Mesodermal cell (in vitro differentiated cells): ENCODE results near the gene SYT9.
A peak's percentile ranks its signal among the peaks of the same experiment; 100 is the strongest.

Experiments
- H3K27ac ChIP-seq: 2 replicates; pipeline ENCODE4 v1.7.0; 2013; ENCODE audit warnings: mild to moderate bottlenecking, low read depth, low read length, moderate library complexity; ENCODE audit not compliant: severe bottlenecking
- H3K36me3 ChIP-seq: 2 replicates; pipeline ENCODE4 v1.7.1; 2013; ENCODE audit warnings: mild to moderate bottlenecking, low read length, moderate library complexity; ENCODE audit not compliant: control insufficient read depth, insufficient read depth
- H3K4me1 ChIP-seq: one replicate; pipeline ENCODE4 v1.7.1; 2013; ENCODE audit warnings: mild to moderate bottlenecking, low read length; ENCODE audit not compliant: insufficient read depth, control insufficient read depth, poor library complexity, severe bottlenecking
- H3K4me3 ChIP-seq: 2 replicates; pipeline ENCODE4 v1.7.0; 2013; ENCODE audit warnings: low read length, control low read depth, mild to moderate bottlenecking; ENCODE audit not compliant: insufficient read depth, poor library complexity, severe bottlenecking; ENCODE audit errors: extremely low read depth
- H3K9me3 ChIP-seq: 2 replicates; pipeline ENCODE4 v1.7.1; 2013; ENCODE audit warnings: mild to moderate bottlenecking, low read length, moderate library complexity; ENCODE audit not compliant: control insufficient read depth
- WGBS, 2 experiments: methylation state at CpG; one replicate each; pipeline ENCODE4 v1.1.5; 2013; ENCODE audit warnings: missing lambda C conversion rate in 2 of 2; ENCODE audit not compliant: insufficient coverage in 2 of 2; 5-methylcytosine and 5-hydroxymethylcytosine counted together

The SYT9 gene

DNA sequence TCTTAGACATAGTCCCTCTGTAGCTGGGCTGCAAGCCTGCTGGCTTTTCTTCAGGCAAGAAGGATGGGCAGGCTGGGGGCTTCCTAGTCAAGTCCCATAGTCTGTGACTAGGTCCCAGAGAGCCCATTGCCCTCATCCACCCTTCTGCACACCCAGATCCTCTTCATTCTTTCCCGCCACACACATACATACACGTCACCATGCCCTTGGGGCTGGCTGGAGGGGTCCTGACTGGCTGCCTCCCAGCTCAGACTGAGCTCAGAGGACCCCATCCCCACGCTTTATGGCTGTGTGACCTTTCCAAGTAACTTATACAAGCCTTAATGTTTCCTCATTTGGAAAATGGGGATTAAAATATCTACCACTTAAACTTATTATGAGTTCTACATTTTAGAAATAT lies 248.5 kb downstream of the SYT9 start:
- Histone ChIP-seq H3K9me3 (no peaks in the 10 kb centered on the region), H3K36me3 (no peaks in the 10 kb centered on the region), H3K4me1 (no peaks in the 10 kb centered on the region), H3K27ac (no peak overlapping the region), H3K4me3 (no peak overlapping the region)
- WGBS, 2 experiments = 87% methylated on average over 2 of the region's 3 CpGs; no CpG with 5 or more reads in 1 of the 2 experiments

DNA sequence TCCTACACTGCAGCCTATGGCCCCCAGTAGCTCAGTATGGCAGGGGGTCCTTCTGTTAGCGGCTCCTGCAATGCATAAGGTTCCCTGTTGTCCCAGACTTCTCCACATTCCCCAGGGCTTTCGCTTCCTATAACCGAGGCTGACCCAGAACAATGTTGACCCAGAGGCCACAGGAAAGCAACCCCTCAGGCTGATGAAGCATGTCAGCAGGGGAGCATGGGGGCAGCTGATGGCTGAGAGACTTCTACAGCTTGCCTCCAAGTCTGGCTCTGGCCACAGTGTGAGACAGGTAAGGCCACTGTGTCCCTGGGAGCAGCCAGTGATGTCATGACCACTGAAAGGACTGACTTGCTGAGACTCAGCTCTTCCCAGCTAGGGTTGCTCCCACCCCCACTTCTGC lies 249.5 kb downstream of the SYT9 start:
- H3K9me3 ChIP-seq = no peaks in the 10 kb centered on the region
- no peak overlapping the region for H3K27ac ChIP-seq
- H3K4me1 ChIP-seq = no peaks in the 10 kb centered on the region
- no peak overlapping the region for H3K4me3 ChIP-seq
- 57 to 68% methylated on average over 1 to 3 of the region's 3 CpGs for WGBS, 2 experiments
- no peaks in the 10 kb centered on the region for H3K36me3 ChIP-seq

DNA sequence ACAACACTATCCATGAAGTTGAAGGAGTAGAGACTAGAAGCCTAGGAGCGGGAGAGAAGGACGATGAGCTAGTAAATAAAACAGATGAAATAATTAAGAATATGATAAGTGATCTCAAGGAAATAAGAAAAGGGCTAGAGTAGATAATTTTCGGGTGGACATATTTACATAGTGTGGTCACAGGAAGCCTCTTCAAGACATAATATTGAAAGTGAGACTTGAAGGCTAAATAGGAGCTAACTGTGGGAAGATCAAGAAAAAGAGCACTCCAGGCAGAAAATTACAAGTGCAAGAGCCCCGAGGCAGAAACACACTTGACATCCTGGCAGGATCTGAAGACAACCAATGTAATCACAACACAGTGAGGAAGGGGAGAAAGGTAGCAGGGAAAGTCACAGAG lies 250.2 kb downstream of the SYT9 start:
- Histone ChIP-seq H3K4me1 (no peaks in the 10 kb centered on the region), H3K27ac (no peak overlapping the region), H3K36me3 (no peaks in the 10 kb centered on the region), H3K4me3 (no peak overlapping the region), H3K9me3 (no peaks in the 10 kb centered on the region)
- WGBS, 2 experiments = 81 to 97% methylated on average over 4 of the region's 4 CpGs

DNA sequence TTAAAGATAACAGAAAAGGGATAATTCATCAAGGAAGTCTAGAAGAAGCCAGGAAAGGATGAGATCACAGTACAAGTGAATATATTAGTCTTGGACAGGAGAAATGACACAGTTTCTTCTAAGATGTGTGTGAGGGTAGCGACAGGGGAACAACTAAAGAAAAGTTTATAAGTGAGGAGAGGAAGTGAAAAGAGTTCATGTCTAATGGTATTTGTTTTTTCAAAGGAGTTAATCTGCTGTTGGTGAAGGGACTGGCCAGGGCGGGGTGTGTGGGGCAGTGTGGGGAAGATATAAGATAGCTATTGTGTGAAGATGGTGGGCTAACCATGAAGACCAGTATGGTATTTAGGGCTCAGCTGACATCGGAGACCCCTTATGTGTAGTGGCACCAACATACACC lies 254.5 kb downstream of the SYT9 start:
- WGBS, 2 experiments = 89 to 100% methylated on average over 1 of the region's 3 CpGs
- Histone ChIP-seq H3K4me3 (no peak overlapping the region), H3K9me3 (no peaks in the 10 kb centered on the region), H3K36me3 (no peaks in the 10 kb centered on the region), H3K27ac (no peak overlapping the region), H3K4me1 (no peaks in the 10 kb centered on the region)

DNA sequence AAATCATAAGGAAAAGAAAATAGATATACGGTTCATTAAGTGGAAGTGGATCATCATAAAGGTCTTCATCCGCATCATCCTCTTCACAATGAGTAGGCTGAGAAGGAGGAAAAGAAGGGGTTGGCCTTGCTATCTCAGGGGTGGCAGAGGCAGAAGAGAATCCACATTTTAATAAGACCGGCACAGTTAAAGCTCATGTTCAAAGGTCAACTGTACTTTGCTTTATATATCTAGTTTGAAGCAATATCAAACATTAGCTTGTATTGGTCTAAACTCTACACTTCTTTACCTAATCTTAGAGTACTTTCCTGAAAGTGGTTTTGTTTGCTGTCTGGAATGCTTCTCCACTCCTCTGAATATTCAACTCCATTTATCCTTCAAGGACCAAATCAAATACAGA lies 256.4 kb downstream of the SYT9 start:
- WGBS, 2 experiments = 83 to 100% methylated on average over 1 to 2 of the region's 3 CpGs
- no peaks in the 10 kb centered on the region for H3K36me3 ChIP-seq
- H3K4me1 ChIP-seq = peaks cover 5% of the 10 kb centered on the region
- no peaks in the 10 kb centered on the region for H3K9me3 ChIP-seq
- no peak overlapping the region for H3K27ac ChIP-seq
- H3K4me3 ChIP-seq = no peak overlapping the region

DNA sequence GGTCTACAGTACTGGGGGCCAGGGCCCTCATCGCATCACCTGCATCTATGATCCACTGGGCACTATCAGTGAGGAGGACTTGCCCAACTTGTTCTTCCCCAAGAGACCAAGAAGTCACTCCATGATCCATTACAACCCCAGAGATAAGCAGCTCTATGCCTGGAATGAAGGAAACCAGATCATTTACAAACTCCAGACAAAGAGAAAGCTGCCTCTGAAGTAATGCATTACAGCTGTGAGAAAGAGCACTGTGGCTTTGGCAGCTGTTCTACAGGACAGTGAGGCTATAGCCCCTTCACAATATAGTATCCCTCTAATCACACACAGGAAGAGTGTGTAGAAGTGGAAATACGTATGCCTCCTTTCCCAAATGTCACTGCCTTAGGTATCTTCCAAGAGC lies 258.3 kb downstream of the SYT9 start:
- 80% methylated on average over 2 of the region's 2 CpGs; no CpG with 5 or more reads in 1 of the 2 experiments for WGBS, 2 experiments
- H3K4me3 ChIP-seq = no peak overlapping the region
- no peak overlapping the region for H3K27ac ChIP-seq
- H3K4me1 ChIP-seq = peaks cover 5% of the 10 kb centered on the region
- no peaks in the 10 kb centered on the region for H3K36me3 ChIP-seq
- H3K9me3 ChIP-seq = no peaks in the 10 kb centered on the region

DNA sequence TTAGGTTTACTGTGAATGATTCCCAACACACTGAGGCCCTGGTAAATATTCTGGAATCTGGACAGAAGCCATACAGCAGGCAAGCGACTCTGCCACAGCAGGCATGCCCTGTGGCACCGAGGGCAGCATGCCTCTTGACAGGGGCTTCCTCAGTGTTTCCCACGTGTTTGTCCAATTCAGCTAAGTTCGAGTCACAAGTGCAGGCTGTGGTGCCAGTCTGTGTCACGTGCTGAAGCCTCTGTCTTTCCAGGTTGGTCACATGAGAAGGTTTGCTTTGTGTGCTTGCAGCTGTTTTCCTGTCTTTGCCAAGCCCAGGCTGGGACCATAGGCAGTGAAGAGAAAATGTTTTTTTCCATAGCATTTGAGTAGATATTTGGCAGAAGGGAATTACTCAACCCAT lies 259.7 kb downstream of the SYT9 start:
- no peaks in the 10 kb centered on the region for H3K9me3 ChIP-seq
- peaks cover 5% of the 10 kb centered on the region for H3K4me1 ChIP-seq
- WGBS, 2 experiments = 84 to 96% methylated on average over 5 of the region's 5 CpGs
- no peak overlapping the region for H3K4me3 ChIP-seq
- no peaks in the 10 kb centered on the region for H3K36me3 ChIP-seq
- H3K27ac ChIP-seq = no peak overlapping the region

DNA sequence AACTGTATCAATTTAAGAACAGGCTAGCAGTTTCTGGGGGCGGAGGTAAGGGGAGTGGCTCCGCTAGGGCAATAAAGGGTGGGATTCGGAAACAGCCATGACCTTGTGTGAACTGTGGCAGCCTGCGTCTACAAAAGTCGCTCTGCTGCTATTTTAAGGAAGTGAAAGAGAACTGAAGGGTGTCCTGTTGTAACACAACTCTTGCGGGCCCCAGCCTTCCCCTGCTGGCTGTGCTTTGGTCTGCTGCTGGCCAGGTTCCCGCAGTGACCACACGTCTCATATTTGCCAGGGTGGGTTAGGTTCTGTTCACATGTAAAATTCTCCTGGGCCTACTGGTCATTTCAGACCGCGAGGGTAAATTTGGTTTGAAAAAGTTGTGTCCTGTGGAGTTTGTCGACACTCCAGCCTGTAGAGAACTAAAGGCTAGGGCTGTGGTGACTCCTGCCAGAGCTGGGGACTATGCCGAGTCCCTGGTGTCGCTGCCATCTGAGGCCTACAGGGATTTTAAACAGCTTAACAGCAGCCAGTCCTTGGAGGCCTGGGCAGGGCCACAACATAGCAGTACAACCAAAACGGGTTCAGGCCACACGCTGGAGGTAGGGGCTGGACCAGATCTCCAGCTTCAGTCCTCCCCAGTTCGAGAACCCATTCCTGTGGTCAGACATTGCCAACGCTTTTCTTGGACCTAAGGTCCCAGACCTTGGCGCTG lies 261.0 kb downstream of the SYT9 start:
- Histone ChIP-seq H3K27ac (peak overlapping the region; percentile 47), H3K4me3 (peak overlapping the region; percentile 68), H3K9me3 (no peaks in the 10 kb centered on the region), H3K4me1 (peaks cover 5% of the 10 kb centered on the region), H3K36me3 (no peaks in the 10 kb centered on the region)
- 57 to 64% methylated on average over 15 to 17 of the region's 18 CpGs for WGBS, 2 experiments

DNA sequence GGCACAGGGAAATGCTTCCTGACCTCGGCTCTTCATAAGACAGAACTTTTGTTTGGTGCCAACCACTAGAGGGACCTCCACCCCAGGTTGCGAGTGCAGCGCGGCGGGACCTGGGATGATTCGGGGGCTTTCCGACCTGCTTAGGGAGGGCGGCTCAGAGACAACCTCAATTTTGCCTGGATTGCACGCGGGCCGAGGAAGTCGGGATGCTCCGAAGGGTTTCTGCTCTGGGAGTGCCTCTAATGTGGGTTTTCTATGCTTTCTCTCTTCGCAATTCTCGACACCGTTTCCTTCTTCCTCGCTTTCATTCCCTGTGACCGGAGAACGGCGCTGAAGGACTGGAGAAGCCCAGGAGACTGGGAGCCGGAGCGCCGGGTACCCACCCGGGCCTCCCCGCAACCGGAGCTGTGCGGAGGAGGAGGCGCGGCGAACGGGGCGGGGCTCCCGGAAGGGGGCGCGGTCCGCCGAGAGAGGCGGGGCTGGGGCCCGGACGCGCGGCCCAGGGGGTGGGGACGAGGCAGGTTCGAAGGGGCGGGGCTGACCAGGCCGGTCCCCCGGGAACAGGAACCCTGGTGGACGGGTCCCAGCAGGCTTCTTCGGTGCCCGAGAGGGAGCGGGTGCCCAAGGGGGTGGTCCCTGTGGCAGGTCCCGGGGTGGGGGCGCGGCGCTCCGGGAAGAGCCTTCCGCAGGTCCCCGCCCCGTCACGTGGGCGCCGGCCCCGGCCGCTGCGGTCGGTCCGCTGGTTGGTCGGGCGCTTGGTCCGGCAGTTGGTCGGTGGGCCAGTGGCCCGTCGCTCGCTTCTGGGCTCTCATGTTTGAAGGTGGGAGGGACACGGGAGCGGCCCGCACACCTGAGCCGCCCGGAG lies 261.8 kb downstream of the SYT9 start, which contains the start of gene PPFIBP2:
TSS of gene PPFIBP2 (plus strand) at position 766 of the 865 bp plus-strand sequence. CDS start 35,477 bp downstream, outside the sequence.
- Histone ChIP-seq H3K9me3 (no peaks in the 10 kb centered on the region), H3K4me3 (peak within 1 kb of the TSS; percentile 68), H3K4me1 (peaks cover 5% of the 10 kb centered on the region), H3K36me3 (no peaks in the 10 kb centered on the region), H3K27ac (peak within 1 kb of the TSS; percentile 53)
- WGBS, 2 experiments = 0 to 1% methylated on average over 32 to 35 of the region's 79 CpGs

DNA sequence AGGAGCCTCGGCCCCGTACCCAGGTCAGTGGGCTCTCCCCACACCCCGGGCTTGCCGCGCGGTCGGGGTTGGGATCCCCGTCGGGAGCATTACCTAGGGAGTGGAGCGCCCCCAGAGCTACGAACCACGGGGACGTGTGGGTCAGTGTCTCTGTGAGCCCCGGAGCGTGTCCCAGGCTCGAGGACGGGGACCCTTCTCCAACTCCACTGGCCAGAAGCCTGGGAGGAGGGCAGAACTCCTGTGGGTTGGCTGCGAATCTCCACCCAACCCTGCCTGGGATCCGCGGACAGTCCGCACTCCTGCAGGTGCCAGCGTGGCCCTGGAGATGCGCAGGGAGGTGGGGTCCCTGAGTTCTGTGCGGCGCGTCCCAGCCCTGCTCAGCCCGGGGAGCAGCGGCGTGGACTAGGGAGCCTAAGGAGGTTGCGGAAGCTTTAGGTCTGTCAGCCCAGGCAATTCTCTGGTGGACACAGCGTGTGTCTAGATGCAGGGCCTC lies 262.4 kb downstream of the SYT9 start:
- Histone ChIP-seq H3K36me3 (no peaks in the 10 kb centered on the region), H3K27ac (no peak overlapping the region), H3K9me3 (no peaks in the 10 kb centered on the region), H3K4me3 (peak overlapping the region; percentile 68), H3K4me1 (peaks cover 5% of the 10 kb centered on the region)
- WGBS, 2 experiments = 2 to 5% methylated on average over 19 to 28 of the region's 31 CpGs
